ENCODE results near the gene PRKCA.

Gene PRKCA

GRCh38 chr17:66834919-66835454 lies 532.6 kb downstream of the PRKCA start, which contains the start of gene CACNG5:
TSS of gene CACNG5 (plus strand) at chr17:66835117. CDS start at chr17:66877333, 42,216 bp downstream.
- DNase-seq (ENCODE audit: low read depth), result no peak
- H3K4me3 ChIP-seq (replicated peaks; ENCODE audit: low read depth, low read length), result no peak within 1 kb of the TSS
- TF ChIP-seq, protein P1, sequence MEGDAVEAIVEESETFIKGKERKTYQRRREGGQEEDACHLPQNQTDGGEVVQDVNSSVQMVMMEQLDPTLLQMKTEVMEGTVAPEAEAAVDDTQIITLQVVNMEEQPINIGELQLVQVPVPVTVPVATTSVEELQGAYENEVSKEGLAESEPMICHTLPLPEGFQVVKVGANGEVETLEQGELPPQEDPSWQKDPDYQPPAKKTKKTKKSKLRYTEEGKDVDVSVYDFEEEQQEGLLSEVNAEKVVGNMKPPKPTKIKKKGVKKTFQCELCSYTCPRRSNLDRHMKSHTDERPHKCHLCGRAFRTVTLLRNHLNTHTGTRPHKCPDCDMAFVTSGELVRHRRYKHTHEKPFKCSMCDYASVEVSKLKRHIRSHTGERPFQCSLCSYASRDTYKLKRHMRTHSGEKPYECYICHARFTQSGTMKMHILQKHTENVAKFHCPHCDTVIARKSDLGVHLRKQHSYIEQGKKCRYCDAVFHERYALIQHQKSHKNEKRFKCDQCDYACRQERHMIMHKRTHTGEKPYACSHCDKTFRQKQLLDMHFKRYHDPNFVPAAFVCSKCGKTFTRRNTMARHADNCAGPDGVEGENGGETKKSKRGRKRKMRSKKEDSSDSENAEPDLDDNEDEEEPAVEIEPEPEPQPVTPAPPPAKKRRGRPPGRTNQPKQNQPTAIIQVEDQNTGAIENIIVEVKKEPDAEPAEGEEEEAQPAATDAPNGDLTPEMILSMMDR (IDR thresholded peaks at IDR 0.05; ENCODE audit: low read length, missing control alignments), result no peak

GRCh38 chr17:66835476-66835875 lies 533.1 kb downstream of the PRKCA start:
- TF ChIP-seq, protein P1 (IDR thresholded peaks at IDR 0.05; ENCODE audit: low read length, missing control alignments), result no peak
- no peak overlapping the region for H3K4me3 ChIP-seq (replicated peaks; ENCODE audit: low read depth, low read length)
- no peak for DNase-seq (ENCODE audit: low read depth)

DNA sequence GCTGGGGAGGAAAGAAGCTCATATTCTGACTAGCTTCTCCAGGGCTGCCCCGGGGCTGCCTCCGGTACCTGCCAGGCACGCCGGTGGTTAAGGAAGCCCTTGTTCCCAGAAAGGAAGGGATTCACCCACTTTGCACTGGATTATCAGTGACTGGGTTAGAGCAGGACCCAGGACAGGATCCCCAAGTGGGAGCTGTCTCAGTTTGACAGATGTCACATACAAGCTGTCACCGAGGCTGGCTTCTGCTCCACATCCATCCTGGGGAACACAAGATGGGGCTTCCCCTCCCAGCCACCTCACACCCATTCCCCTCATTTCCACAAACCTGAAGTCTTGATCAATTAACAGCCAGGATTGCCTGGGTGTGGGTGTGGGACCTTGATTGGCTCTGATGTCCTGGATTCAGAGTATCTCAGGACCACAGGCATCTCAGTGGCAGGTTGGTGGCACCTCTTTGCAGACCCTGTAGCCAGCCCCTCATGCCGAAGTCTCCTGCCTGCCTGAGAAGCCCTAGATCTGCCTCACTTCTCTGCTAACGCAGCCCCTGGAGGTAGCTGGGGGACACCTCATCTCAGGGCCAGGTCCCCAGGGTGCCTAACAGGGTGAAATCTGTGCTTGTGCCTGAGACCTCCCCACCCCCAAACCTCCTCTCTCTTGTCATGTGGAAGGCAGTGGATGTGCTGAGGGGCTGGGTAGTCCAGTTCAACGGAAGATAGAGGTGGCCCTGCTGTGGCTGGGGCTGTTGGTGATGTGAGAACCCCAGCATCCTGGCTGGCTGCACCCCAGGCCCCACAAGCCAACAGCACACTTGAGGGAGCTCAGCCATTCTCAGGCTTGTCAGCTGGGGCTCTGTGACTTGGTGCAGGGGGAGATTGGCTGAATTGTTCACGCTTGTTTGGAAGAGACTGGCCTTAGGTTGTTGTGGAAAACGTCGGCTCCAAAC lies 533.9 kb downstream of the PRKCA start:
- no peak overlapping the region for H3K4me3 ChIP-seq (replicated peaks; ENCODE audit: low read depth, low read length)
- TF ChIP-seq, protein P1 (IDR thresholded peaks at IDR 0.05; ENCODE audit: low read length, missing control alignments), result no peak
- no peak for DNase-seq (ENCODE audit: low read depth)

- TF ChIP-seq, protein P1 (IDR thresholded peaks at IDR 0.05; ENCODE audit: low read length, missing control alignments), result no peak
- H3K4me3 ChIP-seq (replicated peaks; ENCODE audit: low read depth, low read length), result no peak overlapping the region
- no peak for DNase-seq (ENCODE audit: low read depth)
These were observed 534.8 kb downstream of the PRKCA start for GRCh38 chr17:66837226-66837625.

- TF ChIP-seq, protein P1 (IDR thresholded peaks at IDR 0.05; ENCODE audit: low read length, missing control alignments), result no peak
These were observed 535.7 kb downstream of the PRKCA start for GRCh38 chr17:66837885-66838665.

GRCh38 chr17:66839616-66840015 lies 537.2 kb downstream of the PRKCA start:
- TF ChIP-seq, protein P1 (IDR thresholded peaks at IDR 0.05; ENCODE audit: low read length, missing control alignments), result no peak
- H3K4me3 ChIP-seq (replicated peaks; ENCODE audit: low read depth, low read length), result no peak overlapping the region
- DNase-seq (ENCODE audit: low read depth), result no peak

More at GRCh38 chr17:66837885-66838665, 535.7 kb downstream of the PRKCA start:
- no peak overlapping the region for H3K4me3 ChIP-seq (replicated peaks; ENCODE audit: low read depth, low read length)
- DNase-seq (ENCODE audit: low read depth), result no peak
